Skeletal muscle cell (primary cell): ENCODE results near the gene UBXN1.

Experiments
- DNase-seq: peaks from one replicate; pipeline ENCODE4 v3.0.0-alpha.2; 2010; ENCODE audit warnings: low read depth
- H3K4me3 ChIP-seq: 2 replicates; pipeline ENCODE4 v1.5.1; 2011; ENCODE audit warnings: low read depth, mild to moderate bottlenecking, control low read depth, low read length, moderate library complexity

The UBXN1 gene

GRCh38 chr11:62678770-62679696 lies at the start of gene UBXN1:
Gene UBXN1 (minus strand): TSS chr11:62679073. CDS start chr11:62678923, 150 bp downstream.
- DNase-seq: peak; percentile 92

GRCh38 chr11:62728171-62728988 lies 49.5 kb upstream of the UBXN1 start, which contains the start of gene TTC9C:
Gene TTC9C (plus strand): TSS chr11:62728486. CDS start chr11:62728849, 363 bp downstream.
- H3K4me3 ChIP-seq: peak within 1 kb of the TSS; percentile 99
- peak; percentile 60 for DNase-seq

More at GRCh38 chr11:62678770-62679696, at the start of gene UBXN1:
- peak within 1 kb of the TSS; percentile 99 for H3K4me3 ChIP-seq

- H3K4me3 ChIP-seq: peak overlapping the region; percentile 99
- DNase-seq: peak; percentile 90
These were observed 48.9 kb upstream of the UBXN1 start for GRCh38 chr11:62727872-62728170.

- peak; percentile 97 for DNase-seq
- peak within 1 kb of the TSS; percentile 99 for H3K4me3 ChIP-seq
These were observed 48.4 kb upstream of the UBXN1 start, which contains the start of gene HNRNPUL2 for GRCh38 chr11:62727165-62727871. Gene HNRNPUL2 (minus strand): TSS chr11:62727457. CDS start chr11:62727156, 301 bp downstream.

DNA sequence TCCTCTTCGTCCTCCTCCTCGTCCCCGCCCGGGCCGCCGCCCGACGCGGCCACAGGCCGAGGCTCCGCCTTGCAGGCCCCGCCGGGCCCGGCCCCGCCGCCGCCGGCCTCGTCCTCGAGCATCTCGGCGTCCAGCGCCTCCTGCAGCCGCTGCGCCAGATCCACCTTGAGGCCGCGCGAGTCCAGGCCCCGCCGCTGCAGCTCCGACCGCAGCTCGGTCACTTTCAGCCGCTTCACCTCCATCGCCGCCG lies 48.0 kb upstream of the UBXN1 start:
- DNase-seq: no peak
- H3K4me3 ChIP-seq: peak overlapping the region; percentile 99

DNA sequence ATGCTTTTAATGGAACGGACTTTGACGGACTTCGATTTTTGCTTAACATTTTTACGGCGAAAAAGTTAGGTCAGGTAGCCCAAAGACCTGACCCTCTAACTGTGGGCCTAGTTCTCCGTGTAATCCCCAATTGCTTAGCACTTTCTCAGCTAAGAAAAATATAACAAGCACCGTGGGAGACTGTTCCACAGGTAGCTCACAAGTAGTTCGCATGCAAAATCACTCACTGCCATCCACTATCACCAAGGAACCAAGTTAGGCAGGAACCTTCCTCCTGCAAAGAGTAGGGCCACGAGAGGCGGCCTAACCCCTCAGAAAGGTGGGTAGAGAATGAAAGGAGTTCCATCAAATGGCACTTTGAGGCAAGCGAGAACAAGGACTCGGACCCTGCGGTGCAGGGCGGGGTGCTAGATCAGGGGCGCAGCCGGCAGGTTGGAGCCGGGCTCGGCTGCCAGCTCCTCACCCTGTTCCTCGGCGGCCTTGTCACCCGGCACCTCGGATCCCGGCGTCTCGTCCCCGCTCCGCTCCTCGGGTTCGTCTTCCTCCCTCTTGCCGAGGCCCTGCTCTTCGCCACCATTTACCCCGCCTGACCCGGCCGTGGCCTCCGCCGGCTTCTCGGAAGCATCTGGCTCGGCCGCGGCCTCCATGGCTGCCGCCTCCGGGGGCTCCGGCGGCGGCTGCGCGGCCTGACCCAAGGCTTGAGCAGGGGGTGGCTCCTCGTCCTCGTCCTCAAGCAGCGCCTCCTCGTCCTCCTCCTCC lies 47.5 kb upstream of the UBXN1 start:
- no peak for DNase-seq

DNA sequence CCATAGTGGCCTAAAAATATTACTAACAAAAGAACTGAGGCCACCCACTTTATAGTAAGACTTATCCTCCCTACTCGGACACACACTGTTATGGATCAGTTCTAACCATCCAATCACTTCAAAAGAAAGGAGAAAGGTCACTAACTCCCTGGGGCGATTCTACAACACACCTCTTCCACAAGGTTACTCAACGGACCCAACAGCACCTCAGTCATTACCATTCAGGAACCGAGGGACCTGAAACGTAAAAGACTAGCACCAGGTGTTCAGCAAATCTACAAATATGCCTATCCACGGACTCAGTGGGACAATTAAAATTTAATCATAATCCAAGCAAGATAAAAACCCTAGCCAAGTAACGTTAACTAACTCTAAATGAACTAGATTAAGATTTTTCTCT lies 46.8 kb upstream of the UBXN1 start:
- peak overlapping the region; percentile 99 for H3K4me3 ChIP-seq
- no peak for DNase-seq

More for the DNA sequence above, 47.5 kb upstream of the UBXN1 start:
- H3K4me3 ChIP-seq: peak overlapping the region; percentile 99

GRCh38 chr11:62724171-62724570 lies 45.3 kb upstream of the UBXN1 start:
- DNase-seq: no peak

GRCh38 chr11:62721994-62722393 lies 43.1 kb upstream of the UBXN1 start:
- H3K4me3 ChIP-seq: no peak overlapping the region
- no peak for DNase-seq

More at GRCh38 chr11:62724171-62724570, 45.3 kb upstream of the UBXN1 start:
- peak overlapping the region; percentile 99 for H3K4me3 ChIP-seq

GRCh38 chr11:62719302-62719978 lies 40.6 kb upstream of the UBXN1 start:
- no peak for DNase-seq

DNA sequence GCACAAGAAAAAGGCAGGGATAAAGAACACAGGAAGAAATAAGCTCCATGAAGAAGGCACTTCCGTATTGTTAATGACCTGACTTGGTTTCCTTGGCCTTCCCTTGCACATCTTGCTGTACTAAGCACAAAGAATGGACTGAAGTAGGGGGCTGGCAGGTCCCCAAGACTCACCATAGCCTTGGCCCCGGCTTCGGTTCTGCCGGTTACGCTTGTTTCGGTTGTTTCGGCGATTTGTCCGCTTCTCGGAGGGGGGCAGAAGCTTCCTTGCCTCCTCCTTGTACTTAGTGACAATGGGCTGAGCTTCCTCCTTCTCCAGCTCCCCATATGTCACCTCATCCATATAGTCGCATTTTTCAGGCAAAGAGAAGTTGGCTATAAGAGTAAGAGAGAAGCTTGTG lies 37.9 kb upstream of the UBXN1 start:
- no peak for DNase-seq
- H3K4me3 ChIP-seq: no peak overlapping the region

More at GRCh38 chr11:62719302-62719978, 40.6 kb upstream of the UBXN1 start:
- no peak overlapping the region for H3K4me3 ChIP-seq

GRCh38 chr11:62716206-62716605 lies 37.3 kb upstream of the UBXN1 start:
- no peak for DNase-seq
- H3K4me3 ChIP-seq: no peak overlapping the region

DNA sequence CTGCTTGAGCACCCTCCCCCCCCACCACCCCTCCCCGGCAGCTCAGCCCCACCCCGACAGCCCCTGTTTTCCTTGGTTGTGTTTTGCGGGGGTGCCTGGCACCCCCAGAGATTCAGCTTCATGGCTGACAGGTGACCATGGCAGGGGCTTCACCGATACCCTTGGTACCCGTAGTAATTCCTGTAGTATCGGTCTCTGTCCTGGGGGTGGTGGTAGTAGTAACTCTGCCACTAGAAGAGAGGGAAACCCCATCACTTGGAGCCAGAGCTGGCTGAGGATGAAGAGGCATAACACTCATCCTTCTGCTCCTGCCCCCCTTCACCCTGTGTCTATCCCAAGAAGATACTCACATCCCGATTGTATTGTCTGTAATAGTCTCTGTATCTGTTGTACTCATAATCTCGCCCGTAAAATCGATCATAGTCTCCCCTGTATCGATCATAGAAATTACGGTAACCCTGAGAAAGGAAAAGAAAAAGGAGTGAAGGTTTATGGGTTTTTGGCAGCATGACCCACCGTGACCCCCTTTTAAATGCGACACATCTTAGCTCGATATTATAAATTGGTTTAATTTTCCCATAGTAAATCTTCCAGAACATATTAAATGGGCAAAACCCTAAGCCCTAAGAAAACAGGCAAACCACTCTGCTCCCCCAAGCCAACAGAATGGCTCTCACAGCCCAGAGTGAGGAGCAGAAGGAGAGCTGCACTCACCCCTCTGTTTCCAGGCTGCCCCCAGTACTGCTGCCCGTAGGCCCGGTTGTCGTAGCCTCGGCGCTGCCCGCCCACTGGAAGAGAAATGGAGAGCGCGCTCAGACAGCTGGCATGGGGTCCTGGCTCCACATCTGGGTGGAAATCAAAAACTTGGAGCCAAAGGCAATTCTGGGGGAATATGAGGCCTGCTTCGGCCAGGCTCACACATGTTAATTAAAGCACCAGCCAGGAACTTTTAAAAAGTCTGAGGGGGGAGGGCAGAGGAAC lies 36.6 kb upstream of the UBXN1 start:
- no peak for DNase-seq
- no peak overlapping the region for H3K4me3 ChIP-seq

DNA sequence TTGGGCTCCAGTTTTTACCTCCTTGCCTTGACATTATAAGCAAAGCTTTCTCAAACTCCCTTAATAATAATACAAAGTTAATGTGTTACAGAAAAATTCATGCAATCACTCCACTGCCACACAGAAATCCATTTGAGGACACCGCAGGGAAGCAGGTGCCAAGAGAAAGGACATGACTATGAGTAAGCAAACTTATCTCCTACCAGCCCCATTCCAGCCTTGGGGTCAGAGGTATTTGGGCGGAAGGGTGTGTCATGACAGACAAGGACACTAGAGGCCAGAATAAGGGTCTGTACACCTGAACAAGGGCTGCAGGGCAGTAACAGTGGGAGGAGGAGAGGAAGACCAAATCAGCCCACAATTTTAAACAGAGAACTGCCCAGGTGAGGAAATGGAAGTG lies 34.5 kb upstream of the UBXN1 start:
- no peak for DNase-seq
- H3K4me3 ChIP-seq: no peak overlapping the region

DNA sequence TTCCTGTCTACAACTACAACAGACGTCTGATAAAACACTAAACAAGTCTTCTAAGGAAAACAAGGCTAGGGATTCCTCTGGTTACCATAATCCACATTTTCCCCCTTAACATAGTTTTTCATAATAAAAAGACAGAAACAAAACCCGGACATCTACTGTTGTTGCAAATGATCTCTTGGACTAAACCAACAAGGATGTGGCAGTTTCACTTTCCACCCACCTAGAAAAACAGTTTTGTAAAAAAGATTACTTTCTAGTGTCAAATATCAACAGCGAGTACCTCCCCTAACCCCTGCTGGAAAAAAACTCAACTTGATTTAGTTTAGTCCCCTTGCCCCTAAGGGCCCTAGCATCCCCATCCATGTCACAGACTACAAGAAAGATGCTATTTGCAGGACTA lies 34.0 kb upstream of the UBXN1 start:
- DNase-seq: no peak

DNA sequence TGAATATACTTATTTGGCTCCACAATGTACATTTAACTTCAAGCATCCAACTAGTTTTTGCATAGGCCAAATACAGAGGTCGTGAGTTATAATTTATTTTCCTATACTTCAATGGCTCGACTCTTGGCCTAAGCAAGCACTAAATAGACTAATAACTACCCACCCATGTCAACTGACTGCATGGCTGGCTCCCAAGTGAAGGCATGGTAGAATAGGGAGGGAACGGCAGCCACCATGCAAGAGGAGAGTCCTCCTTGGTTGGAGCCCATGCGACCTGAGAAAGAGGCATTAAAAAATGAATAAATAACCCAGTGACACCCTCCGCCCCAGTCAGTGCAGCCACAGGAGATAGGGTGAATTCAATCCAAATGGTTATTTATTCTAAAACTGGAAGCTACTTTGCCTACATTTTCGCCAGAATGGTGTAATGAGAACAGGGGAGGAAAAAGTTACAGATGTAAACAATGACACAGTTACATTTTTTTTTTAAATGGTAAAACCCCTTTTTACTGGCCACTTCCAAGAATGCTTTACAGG lies 33.5 kb upstream of the UBXN1 start:
- DNase-seq: no peak
- H3K4me3 ChIP-seq: no peak overlapping the region

More for the DNA sequence above, 34.0 kb upstream of the UBXN1 start:
- H3K4me3 ChIP-seq: no peak overlapping the region

- no peak for DNase-seq
- H3K4me3 ChIP-seq: peak overlapping the region; percentile 54
These were observed 31.1 kb upstream of the UBXN1 start for GRCh38 chr11:62710001-62710345.
